A673 (cell line): ENCODE data around the gene MTX2.

Source experiments
- EZH2 ChIP-seq: fragments of 200-600 bp; sonication (generic); IDR thresholded peaks from 2 replicates; pipeline ENCODE4 v1.6.1; 2017; ENCODE audit warnings: borderline replicate concordance, low read depth, mild to moderate bottlenecking, mixed read lengths, antibody characterized with exemption, low read length; ENCODE audit not compliant: poor library complexity, severe bottlenecking
- TF ChIP-seq, protein P1 (sequence below): fragments of 300-800, 200-600 bp; sonication (generic); conservative IDR thresholded peaks from 2 replicates; pipeline ENCODE4 v1.5.1; 2017; ENCODE audit warnings: low read depth, mild to moderate bottlenecking, antibody characterized with exemption, low read length, moderate library complexity, mixed read lengths

- TF ChIP-seq, protein P1, sequence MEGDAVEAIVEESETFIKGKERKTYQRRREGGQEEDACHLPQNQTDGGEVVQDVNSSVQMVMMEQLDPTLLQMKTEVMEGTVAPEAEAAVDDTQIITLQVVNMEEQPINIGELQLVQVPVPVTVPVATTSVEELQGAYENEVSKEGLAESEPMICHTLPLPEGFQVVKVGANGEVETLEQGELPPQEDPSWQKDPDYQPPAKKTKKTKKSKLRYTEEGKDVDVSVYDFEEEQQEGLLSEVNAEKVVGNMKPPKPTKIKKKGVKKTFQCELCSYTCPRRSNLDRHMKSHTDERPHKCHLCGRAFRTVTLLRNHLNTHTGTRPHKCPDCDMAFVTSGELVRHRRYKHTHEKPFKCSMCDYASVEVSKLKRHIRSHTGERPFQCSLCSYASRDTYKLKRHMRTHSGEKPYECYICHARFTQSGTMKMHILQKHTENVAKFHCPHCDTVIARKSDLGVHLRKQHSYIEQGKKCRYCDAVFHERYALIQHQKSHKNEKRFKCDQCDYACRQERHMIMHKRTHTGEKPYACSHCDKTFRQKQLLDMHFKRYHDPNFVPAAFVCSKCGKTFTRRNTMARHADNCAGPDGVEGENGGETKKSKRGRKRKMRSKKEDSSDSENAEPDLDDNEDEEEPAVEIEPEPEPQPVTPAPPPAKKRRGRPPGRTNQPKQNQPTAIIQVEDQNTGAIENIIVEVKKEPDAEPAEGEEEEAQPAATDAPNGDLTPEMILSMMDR = 0 out of 2 replicates have a peak, but pooled peaks have one; percentile 11
- TF ChIP-seq EZH2 = no peak
Measured at GRCh38 chr2:176285321-176285720, 16.1 kb downstream of the MTX2 start.
